H1 (cell line): ENCODE data around the gene PREX1. TPM values are rescaled to one million over a fixed set of nuclear protein-coding genes. Genes with fewer than 3 reads are reported as not detected.

Experiments used
- CTCF ChIA-PET: fragments of 300-600 bp; sonication (Branson Sonifier 250); formaldehyde crosslinking; loops from one replicate; lab custom pipeline; 2021; ENCODE audit not compliant: partially characterized antibody; lab: Charles Lee
- POLR2A ChIA-PET: fragments of 300-600 bp; sonication (Branson Sonifier 250); formaldehyde crosslinking; loops from one replicate; lab custom pipeline; 2021; ENCODE audit warnings: inconsistent platforms; ENCODE audit not compliant: partially characterized antibody; lab: Charles Lee
- DNase-seq, 2 experiments: peaks; one replicate each; pipeline versions ENCODE4 v3.0.0 to v3.0.0-alpha.2; 2010 to 2022; ENCODE audit warnings: low spot score in 2 of 2, low read depth in 1 of 2, mixed read lengths in 1 of 2
- FAIRE-seq: peaks from 2 replicates; lab custom pipeline; 2011; peaks lifted over from hg19 to GRCh38; lab: Jason Lieb, UNC
- H2AFZ ChIP-seq: 2 replicates; pipeline ENCODE4 v1.8.1; 2012; ENCODE audit warnings: low read length, inconsistent platforms
- H2AK5ac ChIP-seq: 2 replicates; pipeline ENCODE4 v1.6.1; 2013; ENCODE audit warnings: low read depth, low read length
- H2BK120ac ChIP-seq: replicated peaks from 2 replicates; pipeline ENCODE3; 2013; ENCODE audit warnings: low read depth, low read length, inconsistent platforms
- H2BK12ac ChIP-seq: 2 replicates; pipeline ENCODE4 v1.6.1; 2013; ENCODE audit warnings: low read depth, low read length
- H2BK15ac ChIP-seq: 2 replicates; pipeline ENCODE4 v1.6.1; 2013; ENCODE audit warnings: low read length
- H2BK20ac ChIP-seq: 2 replicates; pipeline ENCODE4 v1.6.1; 2013; ENCODE audit warnings: low read length
- H2BK5ac ChIP-seq: 2 replicates; pipeline ENCODE4 v1.6.1; 2013; ENCODE audit warnings: low read depth, low read length
- H3K14ac ChIP-seq: 2 replicates; pipeline ENCODE4 v1.6.1; 2013; ENCODE audit warnings: inconsistent platforms; ENCODE audit not compliant: insufficient read length
- H3K18ac ChIP-seq: 2 replicates; pipeline ENCODE4 v1.6.1; 2013; ENCODE audit warnings: low read length; ENCODE audit errors: extremely low read depth
- H3K23ac ChIP-seq: 2 replicates; pipeline ENCODE4 v1.6.1; 2013; ENCODE audit warnings: inconsistent platforms; ENCODE audit not compliant: insufficient read length
- H3K23me2 ChIP-seq: 2 replicates; pipeline ENCODE4 v1.6.1; 2013; ENCODE audit warnings: low read depth, low read length
- H3K27ac ChIP-seq: 2 replicates; pipeline ENCODE4 v1.6.1; 2011; ENCODE audit warnings: low read depth, low read length, inconsistent platforms
- H3K27me3 ChIP-seq, 4 experiments: replicated peaks in 1 of 4; 1 replicate in 1 of 4; 2 replicates in 3 of 4; pipeline versions ENCODE4 v1.6.1 to v1.8.1; 2011 to 2013; ENCODE audit warnings: low read length in 3 of 4, mild to moderate bottlenecking in 3 of 4, inconsistent platforms in 2 of 4, mixed read lengths in 2 of 4, moderate library complexity in 1 of 4; ENCODE audit not compliant: control insufficient read depth in 3 of 4, insufficient read depth in 3 of 4; ENCODE audit errors: extremely low read depth in 1 of 4
- H3K36me3 ChIP-seq, 4 experiments: 2 replicates each; pipeline versions ENCODE4 v1.6.1 to v1.8.1; 2011 to 2013; ENCODE audit warnings: mild to moderate bottlenecking in 4 of 4, low read length in 3 of 4, moderate library complexity in 2 of 4, control low read depth in 1 of 4, inconsistent platforms in 1 of 4; ENCODE audit not compliant: insufficient read depth in 4 of 4, control insufficient read depth in 2 of 4
- H3K4ac ChIP-seq: replicated peaks from 2 replicates; pipeline ENCODE3; 2013; ENCODE audit warnings: low read length, low read depth, mixed read lengths, inconsistent platforms; ENCODE audit not compliant: insufficient read length
- H3K4me1 ChIP-seq, 4 experiments: replicated peaks in 1 of 4; 1 replicate in 1 of 4; 2 replicates in 3 of 4; pipeline versions ENCODE4 v1.6.1 to v1.8.1; 2011 to 2013; ENCODE audit warnings: low read length in 3 of 4, inconsistent platforms in 2 of 4, mixed read lengths in 1 of 4; ENCODE audit not compliant: insufficient read depth in 4 of 4, control insufficient read depth in 3 of 4
- H3K4me2 ChIP-seq, 2 experiments: 2 replicates each; pipeline versions ENCODE4 v1.6.1 to v1.8.1; 2011 to 2013; ENCODE audit warnings: low read depth in 2 of 2, low read length in 2 of 2, control low read depth in 1 of 2, inconsistent platforms in 1 of 2, mild to moderate bottlenecking in 1 of 2; ENCODE audit not compliant: insufficient read depth in 1 of 2
- H3K4me3 ChIP-seq, 4 experiments: fragments of 200-600, 300-600 bp in 1 of 4; sonication (generic), shearing (Covaris generic), sonication (Bioruptor Twin) in 1 of 4; 2 replicates each; pipeline versions ENCODE4 v1.5.1 to v1.8.1; 2011 to 2016; ENCODE audit warnings: low read length in 4 of 4, low read depth in 3 of 4, control low read depth in 2 of 4, inconsistent platforms in 2 of 4, mild to moderate bottlenecking in 2 of 4, mixed read lengths in 1 of 4, moderate library complexity in 1 of 4; ENCODE audit not compliant: insufficient read depth in 2 of 4; ENCODE audit errors: extremely low read depth in 1 of 4
- H3K56ac ChIP-seq: replicated peaks from 2 replicates; pipeline ENCODE3; 2013; ENCODE audit warnings: low read depth, mild to moderate bottlenecking, mixed read lengths, low read length, inconsistent platforms; ENCODE audit not compliant: insufficient read length
- H3K79me1 ChIP-seq: 2 replicates; pipeline ENCODE4 v1.6.1; 2013; ENCODE audit warnings: low read depth, low read length, control low read depth
- H3K79me2 ChIP-seq, 2 experiments: 2 replicates each; pipeline versions ENCODE4 v1.6.1 to v1.8.1; 2012 to 2013; ENCODE audit warnings: low read length in 2 of 2, mild to moderate bottlenecking in 2 of 2, inconsistent platforms in 1 of 2; ENCODE audit not compliant: insufficient read depth in 2 of 2, control insufficient read depth in 1 of 2
- H3K9ac ChIP-seq, 4 experiments: replicated peaks in 1 of 4; 1 replicate in 1 of 4; 2 replicates in 3 of 4; pipeline versions ENCODE4 v1.6.1 to v1.8.1; 2011 to 2013; ENCODE audit warnings: low read depth in 3 of 4, low read length in 3 of 4, control low read depth in 2 of 4, mild to moderate bottlenecking in 2 of 4, moderate library complexity in 2 of 4, inconsistent platforms in 1 of 4; ENCODE audit errors: extremely low read depth in 1 of 4
- H3K9me3 ChIP-seq, 2 experiments: 2 replicates each; pipeline versions ENCODE4 v1.6.1 to v1.8.1; 2012 to 2013; ENCODE audit warnings: mild to moderate bottlenecking in 2 of 2, moderate library complexity in 2 of 2, control low read depth in 1 of 2, inconsistent platforms in 1 of 2, low read depth in 1 of 2, low read length in 1 of 2, mixed read lengths in 1 of 2; ENCODE audit not compliant: insufficient read depth in 2 of 2
- H4K20me1 ChIP-seq, 2 experiments: replicated peaks in 1 of 2; 2 replicates each; pipeline versions ENCODE3 to v1.8.1; 2011 to 2013; ENCODE audit warnings: inconsistent platforms in 2 of 2, low read length in 2 of 2, mild to moderate bottlenecking in 1 of 2; ENCODE audit not compliant: insufficient read depth in 2 of 2, control insufficient read depth in 1 of 2
- H4K5ac ChIP-seq: 2 replicates; pipeline ENCODE4 v1.6.1; 2013; ENCODE audit warnings: low read length, low read depth, mixed read lengths, inconsistent platforms; ENCODE audit not compliant: insufficient read length
- H4K8ac ChIP-seq: 2 replicates; pipeline ENCODE4 v1.8.0; 2013; ENCODE audit warnings: mild to moderate bottlenecking, moderate library complexity, low read length, inconsistent platforms; ENCODE audit not compliant: insufficient read depth; ENCODE audit errors: extremely low read depth
- H4K91ac ChIP-seq: replicated peaks from 2 replicates; pipeline ENCODE3; 2013; ENCODE audit warnings: low read length, mixed read lengths, inconsistent platforms; ENCODE audit not compliant: insufficient read length
- ASH2L ChIP-seq: fragments of 200-600, 300-600 bp; sonication (generic); IDR thresholded peaks from one replicate; pipeline ENCODE4 v1.7.1; 2017; ENCODE audit warnings: low read length
- ATF2 ChIP-seq: IDR thresholded peaks from 2 replicates; pipeline ENCODE4 v1.6.1; 2012; ENCODE audit warnings: low read length, inconsistent platforms
- JUND ChIP-seq: IDR thresholded peaks from 2 replicates; pipeline ENCODE4 v1.6.1; 2011; ENCODE audit warnings: mild to moderate bottlenecking, improper control_type of control experiment, low read length
- NRF1 ChIP-seq: IDR thresholded peaks from 2 replicates; pipeline ENCODE4 v1.6.1; 2011; ENCODE audit warnings: mild to moderate bottlenecking, low read depth, low read length, improper control_type of control experiment
- RNF2 ChIP-seq: fragments of 200-900, 300-1000 bp; sonication (generic); IDR thresholded peaks from 2 replicates; pipeline ENCODE4 v1.7.1; 2016; ENCODE audit warnings: borderline replicate concordance, low read depth, mild to moderate bottlenecking, antibody characterized with exemption, low read length; ENCODE audit not compliant: poor library complexity, severe bottlenecking; ENCODE audit errors: missing control alignments
- SAP30 ChIP-seq: fragments of 300-600 bp; sonication (generic); IDR thresholded peaks from 2 replicates; pipeline ENCODE4 v1.7.1; 2012; ENCODE audit warnings: low read length, moderate library complexity, mild to moderate bottlenecking, inconsistent platforms; ENCODE audit not compliant: insufficient read depth, insufficient replicate concordance
- SIN3A ChIP-seq, 2 experiments: IDR thresholded peaks in 1 of 2; conservative IDR thresholded peaks in 1 of 2; 2 replicates each; pipeline ENCODE4 v1.6.1; 2011 to 2012; ENCODE audit warnings: low read length in 2 of 2, improper control_type of control experiment in 1 of 2, low read depth in 1 of 2, mild to moderate bottlenecking in 1 of 2
- SUZ12 ChIP-seq: fragments of 200-600 bp; sonication (generic); IDR thresholded peaks from 2 replicates; pipeline ENCODE4 v1.6.1; 2012; ENCODE audit warnings: mild to moderate bottlenecking, inconsistent platforms, low read length, moderate library complexity, mixed read lengths
- WGBS, 2 experiments: shearing (Covaris generic) in 1 of 2; methylation state at CpG; one replicate each; pipeline versions ENCODE4 v1.1.6 to v1.1.7; 2013 to 2015; ENCODE audit warnings: low lambda C conversion rate in 2 of 2, mixed read lengths in 2 of 2, inconsistent platforms in 1 of 2, low coverage in 1 of 2, missing lambda C conversion rate in 1 of 2; ENCODE audit not compliant: insufficient replicate concordance in 2 of 2, insufficient coverage in 1 of 2, insufficient read length in 1 of 2; ENCODE audit errors: extremely low coverage in 1 of 2, missing lambda C conversion rate in 1 of 2; 5-methylcytosine and 5-hydroxymethylcytosine counted together
- polyA plus RNA-seq, 7 experiments: library from polyadenylated mRNA; depleted of rRNA in 3 of 7; stranded (reverse) in 5 of 7; unstranded in 2 of 7; fragments of >200 nt in 5 of 7; fragments of 200-250 nt in 2 of 7; gene quantifications; 1 replicate in 5 of 7; 2 replicates in 1 of 7; 4 replicates in 1 of 7; pipeline versions ENCODE4 v1.2.1 to v1.2.3, GENCODE V29; 2011 to 2013; ENCODE audit warnings: missing spikeins in 2 of 7, mixed read lengths in 2 of 7
- total RNA-seq: library from RNA; stranded (reverse); fragmentation: NEBNext Ultra II Directional; extraction: Animal tissue kit (Norgen Biotek cat#: 25700); gene quantifications from 2 replicates; pipeline ENCODE4 v1.2.1, GENCODE V29; 2021
- TF ChIP-seq, protein P1 (sequence below): IDR thresholded peaks from 2 replicates; pipeline ENCODE4 v1.6.1; 2011; ENCODE audit warnings: low read length, improper control_type of control experiment

PREX1 gene
- total and polyA plus RNA-seq, 2 of the 8 experiments (the other 6 are each of a cell fraction or from before 2014, with no cell fraction given), result 10.7 to 12.8 TPM

GRCh38 chr20:48793776-48794175, 34.0 kb downstream of the PREX1 start:
- Histone ChIP-seq H3K4ac (no peak overlapping the region), H2BK120ac (no peak overlapping the region), H3K23ac (no peak overlapping the region), H3K79me2 (no peaks in the 10 kb centered on the region), H4K5ac (peak overlapping the region; percentile 39), H3K14ac (no peak overlapping the region), H2BK12ac (0 out of 2 replicates have a peak overlapping the region, but pooled peaks have one; percentile 55), H3K9ac (no peak overlapping the region), H4K20me1 (peaks cover 0 to 4% of the 10 kb centered on the region in 2 experiments), H3K18ac (peak overlapping the region; percentile 81), H2AK5ac (peak overlapping the region; percentile 40; the same call in 1 of the 2 replicates), H3K79me1 (0 out of 2 replicates have a peak, but pooled peaks cover 6% of the 10 kb centered on the region), H3K27ac (no peak overlapping the region), H3K9me3 (no peaks in the 10 kb centered on the region), H3K56ac (no peak overlapping the region), H3K4me1 (peaks cover 7 to 29% (median 15%) of the 10 kb centered on the region in 4 experiments), H3K23me2 (no peaks in the 10 kb centered on the region; the same call in 1 of the 2 replicates), H2BK20ac (0 out of 2 replicates have a peak overlapping the region, but pooled peaks have one; percentile 61), H3K36me3 (no peaks in the 10 kb centered on the region), H2BK15ac (peak overlapping the region; percentile 19; the same call in 1 of the 2 replicates), H4K8ac (peak overlapping the region; percentile 76), H2BK5ac (peak overlapping the region; percentile 46; the same call in 1 of the 2 replicates), H3K27me3 (no peaks in the 10 kb centered on the region), H2AFZ (no peak overlapping the region), H3K4me3 (no peak overlapping the region), H3K4me2 (peak overlapping the region; percentile 43 to 58; a peak in 3 of 4 replicates), H4K91ac (peak overlapping the region; percentile 1)
- FAIRE-seq (no peak), DNase-seq (no peak)
- WGBS, 2 experiments, result 88% methylated on average over 3 of the region's 3 CpGs; no CpG with 5 or more reads in 1 of the 2 experiments
- POLR2A ChIA-PET, result interaction anchor here (1.0 kb wide), 1 partner anchor 8 kb away, joined by 3 read pairs; no protein-coding TSS in a partner anchor
- CTCF ChIA-PET, result interaction anchor here (0.8 to 1.8 kb wide), 4 partner anchors 10 to 136 kb away, joined by 3 to 6 read pairs (median 3); no protein-coding TSS in a partner anchor
- TF ChIP-seq JUND, result no peak
- no peak for TF ChIP-seq NRF1
- no peak for TF ChIP-seq SUZ12
- TF ChIP-seq, protein P1, sequence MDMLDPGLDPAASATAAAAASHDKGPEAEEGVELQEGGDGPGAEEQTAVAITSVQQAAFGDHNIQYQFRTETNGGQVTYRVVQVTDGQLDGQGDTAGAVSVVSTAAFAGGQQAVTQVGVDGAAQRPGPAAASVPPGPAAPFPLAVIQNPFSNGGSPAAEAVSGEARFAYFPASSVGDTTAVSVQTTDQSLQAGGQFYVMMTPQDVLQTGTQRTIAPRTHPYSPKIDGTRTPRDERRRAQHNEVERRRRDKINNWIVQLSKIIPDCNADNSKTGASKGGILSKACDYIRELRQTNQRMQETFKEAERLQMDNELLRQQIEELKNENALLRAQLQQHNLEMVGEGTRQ, result no peak
- no peak for TF ChIP-seq ATF2
- no peak for TF ChIP-seq SIN3A (conservative IDR thresholded peaks at IDR 0.05 in 1 of 2, IDR thresholded peaks at IDR 0.05 in 1 of 2; ENCODE audit: low read depth in 1 of 2, low read length in 2 of 2)
- TF ChIP-seq ASH2L, result no peak
- TF ChIP-seq SAP30, result no peak
- TF ChIP-seq RNF2, result no peak
